Ascending aorta (tissue), 2 donors: ENCODE measurements around the gene PPM1L. TPM values are rescaled to one million over a fixed set of nuclear protein-coding genes. Genes with fewer than 3 reads are reported as not detected.

Source experiments
- DNase-seq, 2 donors: peaks; one replicate each; pipeline ENCODE4 v3.0.0-alpha.2; 2019; ENCODE audit warnings: low spot score in 2 of 2
- H3K27ac ChIP-seq, 2 donors: fragments of 200-600 bp; sonication (generic); one replicate each; pipeline ENCODE4 v1.5.1; 2016 to 2017; ENCODE audit warnings: mild to moderate bottlenecking in 1 of 2
- H3K27me3 ChIP-seq: fragments of 200-600 bp; sonication (generic); one replicate; pipeline ENCODE4 v1.5.1; 2017
- H3K36me3 ChIP-seq, 2 donors: fragments of 200-600 bp; sonication (generic); one replicate each; pipeline ENCODE4 v1.5.1; 2016
- H3K4me1 ChIP-seq, 2 donors: fragments of 200-600 bp; sonication (generic); one replicate each; pipeline ENCODE4 v1.5.1; 2016 to 2017; ENCODE audit warnings: mild to moderate bottlenecking in 1 of 2
- H3K4me3 ChIP-seq, 2 donors: fragments of 200-600 bp; sonication (generic); one replicate each; pipeline ENCODE4 v1.5.1; 2016 to 2017; ENCODE audit warnings: mild to moderate bottlenecking in 1 of 2
- H3K9me3 ChIP-seq, 2 donors: fragments of 200-600 bp; sonication (generic); one replicate each; pipeline ENCODE4 v1.5.1; 2016
- CTCF ChIP-seq, 3 experiments: fragments of 200-600 bp in 2 of 3; fragments of 450-650 bp in 1 of 3; sonication (generic) in 2 of 3; IDR thresholded peaks; one replicate each; pipeline ENCODE4 v1.5.1; 2016 to 2019; ENCODE audit warnings: antibody characterized with exemption in 3 of 3, mild to moderate bottlenecking in 1 of 3, moderate library complexity in 1 of 3
- intact Hi-C: fragments of 100-400 bp; cut with DNase I; formaldehyde crosslinking; loops from one replicate; pipeline ENCODE4 v1.15.1; 2023
- total RNA-seq: library from RNA; depleted of rRNA; stranded (reverse); fragments of >200 nt; gene quantifications from one replicate; pipeline ENCODE4 v1.1.0, GENCODE V29; 2016

Gene PPM1L
- total RNA-seq, 1 donor from 2014 or later: 20.3 TPM

- DNase-seq: no peak
- H3K27ac ChIP-seq: no peak overlapping the region
- H3K4me1 ChIP-seq: no peaks in the 10 kb centered on the region
- no peaks in the 10 kb centered on the region for H3K36me3 ChIP-seq
- TF ChIP-seq CTCF (IDR thresholded peaks at IDR 0.05): no peak
- H3K4me3 ChIP-seq: no peak overlapping the region
- H3K9me3 ChIP-seq: no peaks in the 10 kb centered on the region
- intact Hi-C loops: loop anchor here (10.0 kb wide), 1 partner anchor 497 kb away; no protein-coding TSS in a partner anchor
- H3K27me3 ChIP-seq: no peaks in the 10 kb centered on the region
Observed at GRCh38 chr3:160928183-160928726, 172.2 kb downstream of the PPM1L start.

GRCh38 chr3:160929595-160929994 is 173.6 kb downstream of the PPM1L start:
- no peaks in the 10 kb centered on the region for H3K4me1 ChIP-seq
- DNase-seq: no peak
- TF ChIP-seq CTCF (IDR thresholded peaks at IDR 0.05): no peak

GRCh38 chr3:160931474-160931873 is 175.4 kb downstream of the PPM1L start:
- Histone ChIP-seq H3K27me3 (no peaks in the 10 kb centered on the region), H3K4me3 (no peak overlapping the region), H3K9me3 (no peaks in the 10 kb centered on the region), H3K4me1 (no peaks in the 10 kb centered on the region), H3K36me3 (no peaks in the 10 kb centered on the region), H3K27ac (no peak overlapping the region)
- no peak for DNase-seq
- intact Hi-C loops: no loop called here
- no peak for TF ChIP-seq CTCF (IDR thresholded peaks at IDR 0.05)

More at GRCh38 chr3:160929595-160929994, 173.6 kb downstream of the PPM1L start:
- Histone ChIP-seq H3K27me3 (no peaks in the 10 kb centered on the region), H3K9me3 (no peaks in the 10 kb centered on the region), H3K27ac (no peak overlapping the region), H3K4me3 (no peak overlapping the region), H3K36me3 (no peaks in the 10 kb centered on the region)
- intact Hi-C loops: loop anchor here (10.0 kb wide), 1 partner anchor 495 kb away; no protein-coding TSS in a partner anchor

GRCh38 chr3:160935413-160936095 is 179.5 kb downstream of the PPM1L start:
- Histone ChIP-seq H3K27ac (no peak overlapping the region), H3K4me1 (no peaks in the 10 kb centered on the region), H3K36me3 (no peaks in the 10 kb centered on the region), H3K9me3 (no peaks in the 10 kb centered on the region), H3K4me3 (no peak overlapping the region), H3K27me3 (no peaks in the 10 kb centered on the region)
- TF ChIP-seq CTCF (IDR thresholded peaks at IDR 0.05): no peak
- intact Hi-C loops: no loop called here
- no peak for DNase-seq

- Histone ChIP-seq H3K27me3 (no peaks in the 10 kb centered on the region), H3K36me3 (no peaks in the 10 kb centered on the region), H3K27ac (no peak overlapping the region), H3K4me1 (no peaks in the 10 kb centered on the region), H3K9me3 (no peaks in the 10 kb centered on the region), H3K4me3 (no peak overlapping the region)
- TF ChIP-seq CTCF (IDR thresholded peaks at IDR 0.05): peak; percentile 71 to 89 (median 86)
- peak in 1 of 2 donors; percentile 87 for DNase-seq
- intact Hi-C loops: loop anchor here (1.0 to 2.0 kb wide), 2 partner anchors 185 to 235 kb away; partner anchors contain the start of gene PPM1L
Observed at GRCh38 chr3:160941885-160942494, 186.0 kb downstream of the PPM1L start.
